ENCODE results near the gene TSPAN14.
"Not testable (repeated sequence)": the region's sequence is repeated elsewhere in the genome, so short reads cannot be mapped to it uniquely, and the experiment has no call there.

TSPAN14 gene

GRCh38 chr10:80530251-80530650 lies 76.1 kb downstream of the TSPAN14 start:
- peak; percentile 79 to 80 for ATAC-seq

GRCh38 chr10:80530816-80531215 lies 76.7 kb downstream of the TSPAN14 start:
- ATAC-seq, result no peak

DNA sequence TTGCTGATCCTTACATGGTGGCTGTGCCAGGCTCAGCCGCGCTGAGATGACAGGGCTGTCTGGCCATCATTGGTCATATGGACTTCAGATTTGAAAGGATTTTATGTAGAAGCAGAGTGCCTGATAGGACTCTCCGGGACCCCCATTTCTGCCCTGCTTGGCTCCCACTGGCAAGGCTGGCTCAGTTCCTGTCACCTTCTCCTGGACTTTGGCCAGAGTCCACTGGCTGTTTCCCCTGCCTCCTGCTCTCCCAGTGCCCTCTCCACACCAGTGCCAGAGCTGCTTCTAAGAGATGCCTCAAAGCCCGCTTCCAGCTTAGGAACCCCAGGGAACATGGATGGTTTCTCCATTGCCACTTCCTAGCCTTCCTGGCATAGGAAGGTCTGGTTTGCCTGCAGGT lies 78.5 kb downstream of the TSPAN14 start:
- ATAC-seq, result no peak

DNA sequence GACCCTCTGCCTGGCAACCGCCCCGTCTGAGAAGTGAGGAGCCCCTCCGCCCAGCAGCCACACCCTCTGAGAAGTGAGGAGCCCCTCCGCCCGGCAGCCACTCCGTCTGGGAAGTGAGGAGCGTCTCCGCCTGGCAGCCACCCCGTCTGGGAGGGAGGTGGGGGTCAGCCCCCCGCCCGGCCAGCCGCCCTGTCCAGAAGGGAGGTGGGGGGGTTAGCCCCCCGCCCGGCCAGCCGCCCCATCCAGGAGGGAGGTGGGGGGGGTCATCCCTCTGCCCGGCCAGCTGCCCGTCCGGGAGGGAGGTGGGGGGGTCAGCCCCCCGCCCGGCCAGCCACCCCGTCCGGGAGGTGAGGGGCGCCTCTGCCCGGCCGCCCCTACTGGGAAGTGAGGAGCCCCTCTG lies 79.9 kb downstream of the TSPAN14 start:
- not testable (repeated sequence) for ATAC-seq

GRCh38 chr10:80534646-80535045 lies 80.5 kb downstream of the TSPAN14 start:
- not testable (repeated sequence) for ATAC-seq

- peak; percentile 85 to 87 for ATAC-seq
Measured at GRCh38 chr10:80535671-80536360, 81.7 kb downstream of the TSPAN14 start.

DNA sequence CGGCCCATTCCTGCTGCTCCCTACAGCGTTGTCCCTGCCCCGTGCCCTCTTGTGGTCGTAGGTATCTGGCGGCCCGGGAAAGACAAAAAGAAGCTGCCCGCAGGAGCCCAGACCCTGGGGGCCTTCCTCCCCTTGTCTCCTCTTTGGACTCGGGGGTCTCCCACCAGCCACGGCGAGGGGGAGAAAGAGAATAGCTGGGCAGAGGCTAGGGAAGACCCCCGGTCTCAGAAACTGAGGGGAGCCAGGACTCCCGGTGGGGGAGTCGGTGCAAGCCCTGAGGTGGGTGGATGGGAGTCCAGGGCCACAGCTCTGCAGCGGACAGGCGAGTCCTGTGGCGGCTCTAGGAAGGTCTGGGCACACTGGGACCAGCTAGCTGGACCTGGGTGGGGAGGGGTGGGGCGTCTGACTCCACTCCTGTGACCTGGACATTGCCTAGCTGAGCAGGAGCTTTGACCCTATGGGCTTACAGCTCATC lies 82.3 kb downstream of the TSPAN14 start:
- ATAC-seq, result no peak

DNA sequence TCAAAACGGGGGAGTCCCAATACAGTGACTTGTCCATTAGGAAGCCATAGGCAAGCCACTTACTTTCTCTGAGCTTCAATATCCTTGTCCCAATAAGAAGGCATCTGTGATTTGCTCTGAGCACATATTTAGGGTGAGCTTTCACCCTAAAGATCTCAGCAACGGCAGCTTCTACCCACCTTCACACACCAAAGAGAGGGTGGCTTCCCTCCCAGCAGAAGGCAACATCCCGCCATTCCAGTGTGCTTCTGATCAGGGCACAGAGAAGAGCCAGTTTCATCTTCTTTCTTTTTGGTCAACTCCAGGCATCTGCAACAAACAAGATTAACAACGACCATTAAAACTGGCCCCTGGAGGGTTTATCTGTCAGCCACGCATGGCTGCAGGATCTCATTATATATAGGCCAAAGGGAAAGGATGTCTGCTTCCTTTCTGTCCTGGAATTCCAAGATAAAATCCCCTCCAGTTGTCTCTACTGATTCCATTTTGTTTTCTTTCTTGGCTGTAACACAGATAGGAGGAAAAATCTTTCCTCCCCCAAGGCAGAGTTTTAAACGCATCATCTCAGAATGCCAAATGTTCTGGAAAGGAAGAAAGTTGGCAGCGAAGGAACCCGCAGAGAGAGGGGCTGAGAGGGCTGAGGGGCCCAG lies 83.1 kb downstream of the TSPAN14 start:
- no peak for ATAC-seq

GRCh38 chr10:80537736-80538480 lies 83.8 kb downstream of the TSPAN14 start, which contains the start of gene SH2D4B:
SH2D4B (plus strand) TSS chr10:80537902; CDS start chr10:80538332, 430 bp downstream.
- ATAC-seq, result no peak

DNA sequence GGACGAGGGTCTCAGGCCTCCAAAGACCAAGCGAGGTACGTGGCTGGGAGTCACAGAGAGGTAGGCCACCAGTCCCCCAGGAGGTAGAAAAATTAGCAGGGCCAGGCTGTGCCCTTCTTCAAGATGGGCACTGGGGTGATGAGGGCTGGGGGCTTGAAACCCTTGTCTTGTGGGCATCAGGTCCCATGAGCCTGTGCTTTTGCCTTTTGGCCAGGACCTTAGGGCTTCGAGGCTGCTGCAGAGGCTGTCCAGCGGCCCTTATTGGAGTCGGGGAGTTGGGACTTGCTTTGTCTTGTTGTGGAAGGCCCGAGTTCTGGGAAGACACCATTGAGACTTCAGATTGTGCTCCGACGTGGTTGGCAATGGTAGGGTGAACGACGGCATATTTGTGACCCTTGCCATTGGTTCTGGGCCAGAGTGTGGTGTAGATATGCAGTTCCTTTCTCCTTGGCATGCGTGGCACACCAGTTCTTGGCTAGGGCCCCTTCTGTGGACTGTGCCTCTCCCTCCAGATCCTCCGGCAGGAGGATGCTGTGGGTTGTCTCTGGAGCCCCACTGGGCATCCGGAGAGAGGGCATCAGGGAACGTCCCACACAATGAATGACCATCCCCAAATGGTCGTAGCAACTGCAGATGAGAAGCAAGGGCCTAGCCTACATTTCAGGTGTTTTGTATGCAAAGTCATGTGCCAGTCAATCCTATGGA lies 84.5 kb downstream of the TSPAN14 start:
- ATAC-seq, result no peak

DNA sequence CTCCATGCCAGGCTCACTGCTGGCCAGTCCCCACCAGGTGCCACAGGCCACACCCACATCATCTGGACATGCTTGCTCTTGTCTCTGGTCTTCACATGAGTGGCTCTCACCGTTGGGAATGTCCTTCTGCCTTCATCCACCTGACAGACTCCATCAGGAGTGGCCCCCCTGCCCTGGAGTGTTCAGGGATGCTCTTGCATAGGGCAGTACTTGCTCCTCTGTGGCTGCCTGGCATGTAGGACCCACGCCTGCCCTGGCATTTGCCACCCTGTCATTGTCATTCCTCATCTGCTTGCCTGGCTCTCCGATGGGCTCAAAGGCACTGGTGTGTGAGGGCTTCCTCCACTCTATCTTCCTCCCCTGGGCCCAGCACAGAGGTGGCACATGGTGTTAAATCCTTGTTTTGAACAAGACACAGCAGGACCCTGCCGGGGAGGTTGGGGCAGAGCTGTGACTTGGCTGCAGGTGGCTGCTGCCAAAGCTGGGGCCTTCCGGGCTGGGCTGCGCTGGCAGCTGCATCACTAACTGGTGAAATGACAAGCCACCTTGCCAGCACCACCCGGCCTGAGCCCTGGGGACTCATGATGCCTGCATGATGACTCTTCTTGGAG lies 85.4 kb downstream of the TSPAN14 start:
- no peak for ATAC-seq

GRCh38 chr10:80540136-80540535 lies 86.0 kb downstream of the TSPAN14 start:
- ATAC-seq, result no peak

DNA sequence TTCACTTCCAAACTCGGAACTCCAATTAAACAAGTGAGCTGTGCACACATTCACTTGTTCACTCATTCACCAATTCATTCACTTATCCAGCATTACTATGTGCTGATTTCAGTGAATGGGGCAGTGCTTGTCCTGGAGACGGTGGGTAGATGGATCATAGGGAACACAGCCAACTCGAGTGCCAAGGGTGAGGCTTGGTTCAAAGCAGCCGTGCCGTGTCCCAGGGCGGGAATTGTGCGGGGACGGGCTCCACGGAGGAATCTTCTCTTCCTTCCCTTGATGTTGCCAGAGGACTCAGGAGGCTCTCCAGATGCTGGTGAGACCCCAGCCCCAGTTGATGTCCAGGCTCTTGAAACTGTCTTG lies 86.5 kb downstream of the TSPAN14 start:
- no peak for ATAC-seq

DNA sequence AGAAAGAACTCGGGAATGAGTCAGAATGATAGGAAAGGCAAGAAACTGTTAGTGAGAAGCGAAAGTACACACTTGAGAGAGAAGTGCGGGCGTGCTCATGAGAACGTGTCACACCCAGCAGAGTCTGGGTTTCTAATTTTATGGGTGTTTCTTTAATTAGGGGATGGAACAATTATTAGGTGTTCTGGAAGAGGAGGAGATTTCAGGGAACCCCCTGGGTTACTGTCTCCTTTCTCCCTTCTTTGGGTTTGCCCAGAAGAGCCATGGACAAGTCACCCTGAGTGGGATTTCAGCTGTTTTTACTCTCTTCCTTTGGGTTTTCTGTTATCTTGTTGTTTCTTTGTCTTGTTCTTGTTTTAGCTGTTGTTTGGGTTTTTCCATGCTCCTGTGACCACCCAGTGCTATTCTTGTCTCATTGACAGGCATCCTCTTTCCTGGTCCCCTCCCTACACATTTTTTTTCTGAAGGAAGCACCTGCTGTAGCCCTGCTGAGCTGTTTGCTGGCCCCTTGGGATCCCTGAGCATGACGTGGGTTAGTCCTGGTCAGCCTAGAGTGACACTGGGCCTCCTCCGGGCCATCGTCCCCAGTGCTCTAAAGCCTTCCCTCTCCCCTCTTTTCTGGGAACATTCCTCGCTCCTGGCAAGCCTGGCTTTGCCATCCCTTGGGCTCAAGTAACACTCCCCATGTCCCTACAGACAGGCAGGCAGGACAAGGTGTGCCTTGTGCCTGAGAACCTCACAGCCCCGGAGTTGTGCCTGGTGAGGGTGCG lies 87.1 kb downstream of the TSPAN14 start:
- no peak for ATAC-seq

DNA sequence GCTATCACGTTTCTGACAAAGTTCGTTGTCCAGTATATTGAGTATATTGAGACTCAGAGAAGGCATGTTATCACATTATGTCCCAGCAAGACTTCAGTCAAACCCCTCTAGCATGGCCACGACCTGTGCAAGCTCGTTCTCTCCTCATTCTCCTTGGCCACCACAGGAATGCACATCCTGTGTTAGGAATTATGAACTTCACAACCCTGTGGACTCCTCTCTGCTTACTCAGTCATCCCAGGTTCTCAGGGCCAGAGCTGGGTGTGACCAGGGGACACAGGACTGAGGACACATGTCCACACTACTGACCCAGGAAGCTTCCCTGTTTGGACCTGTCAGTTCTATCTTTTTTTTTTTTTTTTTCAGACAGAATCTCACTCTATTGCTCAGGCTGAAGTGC lies 87.9 kb downstream of the TSPAN14 start:
- no peak for ATAC-seq

- no peak for ATAC-seq
Measured at GRCh38 chr10:80542652-80543318, 88.7 kb downstream of the TSPAN14 start.

GRCh38 chr10:80543319-80543672 lies 89.2 kb downstream of the TSPAN14 start:
- ATAC-seq, result not testable (repeated sequence)

GRCh38 chr10:80544316-80544953 lies 90.3 kb downstream of the TSPAN14 start:
- no peak for ATAC-seq

DNA sequence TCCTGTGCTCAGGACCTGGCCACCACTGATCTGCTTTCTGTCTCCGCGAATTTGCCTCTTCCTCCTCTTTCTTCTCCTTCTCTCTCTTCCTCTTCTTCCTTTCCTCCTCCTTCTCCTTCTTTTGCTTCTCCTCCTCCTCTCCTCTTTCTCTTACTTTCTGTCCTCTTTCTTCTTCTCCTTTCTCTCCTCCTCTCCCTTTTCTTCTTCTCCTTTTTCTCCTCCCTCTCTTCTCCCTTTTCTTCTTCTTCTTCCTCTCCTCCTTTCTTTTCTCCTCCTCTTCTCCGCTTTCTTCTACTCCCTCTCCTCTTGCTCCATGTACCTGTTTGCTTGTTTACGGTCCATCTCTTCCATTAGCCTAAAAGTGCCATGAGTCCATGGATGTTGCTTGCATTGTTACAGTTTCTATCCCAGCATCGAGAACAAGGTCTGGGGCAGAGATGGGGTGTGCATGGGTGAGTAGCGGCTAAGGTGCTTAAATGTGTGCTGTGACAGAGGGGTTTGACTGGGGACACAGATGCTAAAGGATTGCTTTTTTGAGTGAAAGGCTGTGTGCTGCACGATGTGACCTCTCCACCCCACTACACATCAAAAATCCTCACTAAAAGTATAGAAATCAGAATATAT lies 91.3 kb downstream of the TSPAN14 start:
- ATAC-seq, result no peak

DNA sequence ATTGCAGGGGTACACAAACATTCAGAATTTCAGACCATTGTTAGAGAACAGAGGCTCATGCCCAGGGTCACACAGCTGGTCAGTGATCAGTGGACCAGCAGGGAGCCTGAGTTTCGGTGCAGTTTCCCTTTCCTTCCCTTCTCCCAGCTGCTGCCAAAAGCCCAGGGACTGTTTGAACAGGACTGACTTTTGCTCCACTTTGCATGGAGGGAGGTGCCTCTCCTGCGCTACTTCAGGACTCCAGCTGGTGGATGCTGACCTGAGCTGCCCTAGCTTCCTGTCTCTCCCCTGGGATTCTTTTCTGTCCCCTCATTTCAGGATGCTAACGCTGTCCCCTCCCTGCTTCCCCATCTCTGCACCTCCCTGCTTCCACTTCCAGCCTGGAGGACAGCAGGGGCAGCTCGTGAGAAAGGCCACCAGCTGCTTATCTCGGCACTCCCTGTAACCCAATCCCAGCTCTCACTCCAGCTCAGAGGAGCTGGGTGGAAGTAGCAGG lies 98.1 kb downstream of the TSPAN14 start:
- ATAC-seq, result no peak
